ENCODE data around the gene TOP2A. TPM values are rescaled to one million over a fixed set of nuclear protein-coding genes. Genes with fewer than 3 reads are reported as not detected.

Gene TOP2A
- total RNA-seq, 1 experiment from 2014 or later: 230 TPM

- Mint-ChIP-seq H3K4me1 (peaks cover 44 to 50% of the 10 kb centered on the region in 2 experiments), H3K9me3 (no peaks in the 10 kb centered on the region), H3K27ac (no peak overlapping the region), H3K27me3 (ENCODE audit: low read depth) (peaks cover 87% of the 10 kb centered on the region), H3K36me3 (ENCODE audit: insufficient read depth in 1 of 3, low read depth in 3 of 3) (peaks cover 0 to 6% (median 6%) of the 10 kb centered on the region in 3 experiments; a peak in 3 of 7 replicates), H3K4me3 (peak overlapping the region; percentile 69 to 85)
- Histone ChIP-seq H3K4me1 (ENCODE audit: insufficient read depth, low read length) (peaks cover 22% of the 10 kb centered on the region), H2BK20ac (ENCODE audit: low read depth, low read length, poor library complexity, severe bottlenecking) (no peak overlapping the region), H3K27ac (ENCODE audit: insufficient read length, low read depth, low read length) (no peak overlapping the region), H3K4ac (ENCODE audit: low read depth, low read length) (no peak overlapping the region), H2BK12ac (ENCODE audit: insufficient read length, low read depth, low read length) (no peak overlapping the region), H4K91ac (ENCODE audit: insufficient read length, low read depth, low read length) (no peak overlapping the region), H3K14ac (ENCODE audit: insufficient read depth, low read length) (peak overlapping the region; percentile 52; the same call in 1 of the 2 replicates), H2BK15ac (ENCODE audit: low read depth, low read length) (no peak overlapping the region), H4K20me1 (ENCODE audit: control insufficient read depth, insufficient read depth, insufficient read length) (no peaks in the 10 kb centered on the region), H3K79me2 (ENCODE audit: insufficient read depth, low read length) (no peaks in the 10 kb centered on the region), H4K8ac (replicated peaks; ENCODE audit: insufficient read length, low read depth, low read length) (no peak overlapping the region), H2AFZ (ENCODE audit: low read length) (no peak overlapping the region), H3K56ac (ENCODE audit: insufficient read length, low read depth, low read length) (no peak overlapping the region), H3K23me2 (ENCODE audit: insufficient read length, low read depth, low read length, poor library complexity, severe bottlenecking) (peaks cover 25% of the 10 kb centered on the region), H2BK120ac (ENCODE audit: low read depth, low read length, poor library complexity, severe bottlenecking) (no peak overlapping the region), H3K23ac (ENCODE audit: insufficient read length, low read depth, low read length) (no peak overlapping the region), H3K18ac (ENCODE audit: insufficient read length, low read depth, low read length) (no peak overlapping the region), H2AK5ac (ENCODE audit: insufficient read length, low read length) (no peak overlapping the region), H3K79me1 (ENCODE audit: insufficient read depth, low read depth, low read length, poor library complexity, severe bottlenecking) (no peaks in the 10 kb centered on the region), H3T11ph (ENCODE audit: low read length) (no peak overlapping the region), H3K9ac (ENCODE audit: extremely low read depth, insufficient read length, low read length) (no peak overlapping the region), H3K27me3 (ENCODE audit: insufficient read depth, low read length) (peaks cover 18% of the 10 kb centered on the region; the same call in 1 of the 2 replicates), H4K5ac (ENCODE audit: insufficient read length, low read depth, low read length) (no peak overlapping the region), H3K9me3 (ENCODE audit: control insufficient read depth, low read depth, low read length) (no peaks in the 10 kb centered on the region), H3K4me2 (ENCODE audit: insufficient read depth, insufficient read length, low read length) (peak overlapping the region; percentile 78), H2BK5ac (ENCODE audit: insufficient read length, low read length) (no peak overlapping the region)
- no peak for TF ChIP-seq CTCF (conservative IDR thresholded peaks at IDR 0.05)
- WGBS (ENCODE audit: extremely low coverage, insufficient read length, low lambda C conversion rate): no CpG with 5 or more reads among the region's 55 CpGs
- DNase-seq: peak; percentile 65
These were observed 75.7 kb downstream of the TOP2A start for GRCh38 chr17:40341808-40342503.
